Measurements from ENCODE around the gene TSHZ2. TPM values are rescaled to one million over a fixed set of nuclear protein-coding genes. Genes with fewer than 3 reads are reported as not detected.
"Not testable (repeated sequence)": the region's sequence is repeated elsewhere in the genome, so short reads cannot be mapped to it uniquely, and the experiment has no call there.

Gene TSHZ2
- total RNA-seq, 2 experiments from 2014 or later = 34.1 to 37.8 TPM

- DNase-seq; H3K36me3 Mint-ChIP-seq (ENCODE audit: low read depth); H3K27me3 Mint-ChIP-seq (ENCODE audit: low read depth); H3K4me3 Mint-ChIP-seq; H3K27ac Mint-ChIP-seq; H3K9me3 Mint-ChIP-seq: not testable (repeated sequence)
- H3K4me1 Mint-ChIP-seq (ENCODE audit: low read depth) = peaks cover 12% of the 10 kb centered on the region
- intact Hi-C loops (cut with micrococcal nuclease) = loop anchor here (2.0 to 5.0 kb wide), 3 partner anchors 133 to 528 kb away; no protein-coding TSS in a partner anchor
- CTCF ChIA-PET = interaction anchor here (0.6 to 1.2 kb wide), 2 partner anchors 133 to 134 kb away, joined by 3 read pairs; no protein-coding TSS in a partner anchor
These were observed 441.7 kb downstream of the TSHZ2 start for GRCh38 chr20:53413845-53414244.

- no peaks in the 10 kb centered on the region for H3K9me3 Mint-ChIP-seq
- H3K36me3 Mint-ChIP-seq (ENCODE audit: low read depth) = peaks cover 6% of the 10 kb centered on the region
- no peak overlapping the region for H3K4me3 Mint-ChIP-seq
- H3K27me3 Mint-ChIP-seq (ENCODE audit: low read depth) = no peaks in the 10 kb centered on the region
- CTCF ChIA-PET = no interaction called here
- intact Hi-C loops (cut with micrococcal nuclease) = no loop called here
- no peak for DNase-seq
- no peak overlapping the region for H3K27ac Mint-ChIP-seq
- H3K4me1 Mint-ChIP-seq (ENCODE audit: low read depth) = no peaks in the 10 kb centered on the region
These were observed 447.7 kb downstream of the TSHZ2 start for GRCh38 chr20:53419693-53420460.

- intact Hi-C loops (cut with micrococcal nuclease) = no loop called here
- DNase-seq = no peak
- H3K4me3 Mint-ChIP-seq = no peak overlapping the region
- no peaks in the 10 kb centered on the region for H3K9me3 Mint-ChIP-seq
- peaks cover 7% of the 10 kb centered on the region for H3K36me3 Mint-ChIP-seq (ENCODE audit: low read depth)
- H3K27me3 Mint-ChIP-seq (ENCODE audit: low read depth) = no peaks in the 10 kb centered on the region
- no peaks in the 10 kb centered on the region for H3K4me1 Mint-ChIP-seq (ENCODE audit: low read depth)
- CTCF ChIA-PET = no interaction called here
- no peak overlapping the region for H3K27ac Mint-ChIP-seq
These were observed 449.2 kb downstream of the TSHZ2 start for GRCh38 chr20:53421343-53421742.

- no peak overlapping the region for H3K4me3 Mint-ChIP-seq
- H3K36me3 Mint-ChIP-seq (ENCODE audit: low read depth) = peaks cover 8% of the 10 kb centered on the region
- H3K4me1 Mint-ChIP-seq (ENCODE audit: low read depth) = no peaks in the 10 kb centered on the region
- no peak overlapping the region for H3K27ac Mint-ChIP-seq
- CTCF ChIA-PET = no interaction called here
- no peaks in the 10 kb centered on the region for H3K27me3 Mint-ChIP-seq (ENCODE audit: low read depth)
- H3K9me3 Mint-ChIP-seq = no peaks in the 10 kb centered on the region
- DNase-seq = no peak
- intact Hi-C loops (cut with micrococcal nuclease) = no loop called here
These were observed 449.9 kb downstream of the TSHZ2 start for GRCh38 chr20:53422039-53422438.

- Mint-ChIP-seq H3K9me3 (no peaks in the 10 kb centered on the region), H3K27me3 (ENCODE audit: low read depth) (no peaks in the 10 kb centered on the region), H3K4me3 (no peak overlapping the region), H3K27ac (no peak overlapping the region), H3K36me3 (ENCODE audit: low read depth) (peaks cover 9% of the 10 kb centered on the region), H3K4me1 (ENCODE audit: low read depth) (no peaks in the 10 kb centered on the region)
- CTCF ChIA-PET = no interaction called here
- DNase-seq = no peak
- intact Hi-C loops (cut with micrococcal nuclease) = no loop called here
These were observed 451.5 kb downstream of the TSHZ2 start for GRCh38 chr20:53423587-53424146.

- CTCF ChIA-PET = no interaction called here
- DNase-seq = no peak
- intact Hi-C loops (cut with micrococcal nuclease) = no loop called here
- H3K36me3 Mint-ChIP-seq (ENCODE audit: low read depth) = peaks cover 9% of the 10 kb centered on the region
- no peak overlapping the region for H3K27ac Mint-ChIP-seq
- peaks cover 2% of the 10 kb centered on the region for H3K4me1 Mint-ChIP-seq (ENCODE audit: low read depth)
- no peak overlapping the region for H3K4me3 Mint-ChIP-seq
- no peaks in the 10 kb centered on the region for H3K9me3 Mint-ChIP-seq
- no peaks in the 10 kb centered on the region for H3K27me3 Mint-ChIP-seq (ENCODE audit: low read depth)
These were observed 453.3 kb downstream of the TSHZ2 start for GRCh38 chr20:53425481-53425880.

GRCh38 chr20:53425941-53426340 lies 453.8 kb downstream of the TSHZ2 start:
- intact Hi-C loops (cut with micrococcal nuclease) = no loop called here
- Mint-ChIP-seq H3K27me3 (ENCODE audit: low read depth) (no peaks in the 10 kb centered on the region), H3K27ac (no peak overlapping the region), H3K4me1 (ENCODE audit: low read depth) (peaks cover 2% of the 10 kb centered on the region), H3K4me3 (no peak overlapping the region), H3K9me3 (no peaks in the 10 kb centered on the region), H3K36me3 (ENCODE audit: low read depth) (peaks cover 9% of the 10 kb centered on the region)
- DNase-seq = no peak
- CTCF ChIA-PET = no interaction called here

GRCh38 chr20:53426766-53427312 lies 454.7 kb downstream of the TSHZ2 start:
- CTCF ChIA-PET = no interaction called here
- Mint-ChIP-seq H3K4me3 (no peak overlapping the region), H3K27me3 (ENCODE audit: low read depth) (no peaks in the 10 kb centered on the region), H3K27ac (no peak overlapping the region), H3K4me1 (ENCODE audit: low read depth) (peaks cover 2% of the 10 kb centered on the region), H3K9me3 (no peaks in the 10 kb centered on the region), H3K36me3 (ENCODE audit: low read depth) (peaks cover 5% of the 10 kb centered on the region)
- DNase-seq = no peak
- intact Hi-C loops (cut with micrococcal nuclease) = no loop called here

- no peak for DNase-seq
- Mint-ChIP-seq H3K36me3 (ENCODE audit: low read depth) (peaks cover 5% of the 10 kb centered on the region), H3K4me1 (ENCODE audit: low read depth) (peaks cover 2% of the 10 kb centered on the region), H3K27ac (no peak overlapping the region), H3K9me3 (no peaks in the 10 kb centered on the region), H3K27me3 (ENCODE audit: low read depth) (no peaks in the 10 kb centered on the region), H3K4me3 (no peak overlapping the region)
- CTCF ChIA-PET = no interaction called here
- intact Hi-C loops (cut with micrococcal nuclease) = no loop called here
These were observed 455.8 kb downstream of the TSHZ2 start for GRCh38 chr20:53427951-53428350.

GRCh38 chr20:53428588-53428987 lies 456.4 kb downstream of the TSHZ2 start:
- intact Hi-C loops (cut with micrococcal nuclease) = no loop called here
- H3K27me3 Mint-ChIP-seq (ENCODE audit: low read depth) = no peaks in the 10 kb centered on the region
- peaks cover 5% of the 10 kb centered on the region for H3K36me3 Mint-ChIP-seq (ENCODE audit: low read depth)
- H3K9me3 Mint-ChIP-seq = no peaks in the 10 kb centered on the region
- no peak overlapping the region for H3K4me3 Mint-ChIP-seq
- H3K27ac Mint-ChIP-seq = no peak overlapping the region
- no peak for DNase-seq
- CTCF ChIA-PET = interaction anchor here (0.6 kb wide), 1 partner anchor 121 kb away, joined by 3 read pairs; no protein-coding TSS in a partner anchor
- H3K4me1 Mint-ChIP-seq (ENCODE audit: low read depth) = peaks cover 2% of the 10 kb centered on the region

- no peak for DNase-seq
- no peak overlapping the region for H3K27ac Mint-ChIP-seq
- no peak overlapping the region for H3K4me3 Mint-ChIP-seq
- H3K27me3 Mint-ChIP-seq (ENCODE audit: low read depth) = no peaks in the 10 kb centered on the region
- H3K36me3 Mint-ChIP-seq (ENCODE audit: low read depth) = peaks cover 5% of the 10 kb centered on the region
- peaks cover 2% of the 10 kb centered on the region for H3K4me1 Mint-ChIP-seq (ENCODE audit: low read depth)
- intact Hi-C loops (cut with micrococcal nuclease) = no loop called here
- H3K9me3 Mint-ChIP-seq = no peaks in the 10 kb centered on the region
- CTCF ChIA-PET = interaction anchor here (0.6 kb wide), 1 partner anchor 121 kb away, joined by 3 read pairs; no protein-coding TSS in a partner anchor
These were observed 456.8 kb downstream of the TSHZ2 start for GRCh38 chr20:53428996-53429395.

GRCh38 chr20:53434662-53435061 lies 462.5 kb downstream of the TSHZ2 start:
- Mint-ChIP-seq H3K9me3 (no peaks in the 10 kb centered on the region), H3K36me3 (ENCODE audit: low read depth) (peaks cover 10% of the 10 kb centered on the region), H3K27ac (no peak overlapping the region), H3K27me3 (ENCODE audit: low read depth) (no peaks in the 10 kb centered on the region), H3K4me1 (ENCODE audit: low read depth) (no peaks in the 10 kb centered on the region), H3K4me3 (no peak overlapping the region)
- intact Hi-C loops (cut with micrococcal nuclease) = no loop called here
- CTCF ChIA-PET = no interaction called here
- no peak for DNase-seq

- CTCF ChIA-PET = interaction anchor here (1.0 kb wide), 1 partner anchor 521 kb away, joined by 3 read pairs; no protein-coding TSS in a partner anchor
- intact Hi-C loops (cut with micrococcal nuclease); H3K27ac Mint-ChIP-seq; H3K4me1 Mint-ChIP-seq (ENCODE audit: low read depth); DNase-seq; H3K9me3 Mint-ChIP-seq; H3K4me3 Mint-ChIP-seq; H3K27me3 Mint-ChIP-seq (ENCODE audit: low read depth): not testable (repeated sequence)
- H3K36me3 Mint-ChIP-seq (ENCODE audit: low read depth) = peaks cover 17% of the 10 kb centered on the region
These were observed 464.8 kb downstream of the TSHZ2 start for GRCh38 chr20:53436927-53437326.

Data from activated naive CD4-positive, alpha-beta T cell treated with anti-CD3 and anti-CD28 coated beads for 36 hours (primary cell).